HK-2 (cell line): Measurements from ENCODE around the gene AUP1.
"Not testable (repeated sequence)": the region's sequence is repeated elsewhere in the genome, so short reads cannot be mapped to it uniquely, and the experiment has no call there.

ENCODE experiments used
- DNase-seq: peaks from one replicate; pipeline ENCODE4 v3.0.0-alpha.2; 2018; ENCODE audit not compliant: unreplicated experiment

AUP1 gene

DNA sequence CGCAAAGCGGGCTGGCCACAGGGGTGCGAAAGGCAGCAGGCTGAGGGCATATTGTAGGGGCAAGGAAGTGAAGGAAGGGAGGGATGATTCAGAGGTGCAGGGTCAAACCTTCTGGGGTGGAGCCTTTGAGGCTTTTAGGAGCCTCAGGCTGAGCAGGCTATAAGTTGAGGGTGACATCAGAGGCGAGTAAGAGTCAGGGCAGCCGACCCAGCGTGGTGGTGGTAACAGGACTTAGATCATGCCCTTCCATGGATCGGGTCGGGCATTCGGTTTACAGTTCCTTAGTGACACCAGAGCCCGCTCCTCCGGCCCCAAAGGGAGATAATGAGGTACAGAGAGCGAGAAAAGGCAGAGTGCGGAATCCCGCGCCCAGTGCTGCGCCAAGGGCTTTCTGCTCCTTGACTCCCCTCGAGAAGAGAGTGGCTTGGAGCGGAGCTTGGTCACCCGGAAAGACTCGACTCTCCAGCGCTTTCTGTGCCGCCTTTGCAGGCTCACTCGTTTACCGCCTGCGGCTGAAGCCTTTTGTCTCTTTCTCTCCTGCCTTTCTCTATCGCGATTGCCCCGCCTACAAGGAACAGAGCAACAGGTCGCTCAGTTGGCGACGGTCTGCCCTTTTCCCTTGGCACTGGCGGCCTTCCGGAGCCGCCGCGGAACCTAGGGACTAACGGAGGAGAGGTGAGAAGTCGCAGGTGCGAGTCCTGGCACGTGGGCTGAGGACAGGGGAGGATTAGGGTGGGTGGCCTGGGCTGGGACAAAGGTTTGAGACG is 30.8 kb downstream of the AUP1 start:
- DNase-seq: peak; percentile 23

DNA sequence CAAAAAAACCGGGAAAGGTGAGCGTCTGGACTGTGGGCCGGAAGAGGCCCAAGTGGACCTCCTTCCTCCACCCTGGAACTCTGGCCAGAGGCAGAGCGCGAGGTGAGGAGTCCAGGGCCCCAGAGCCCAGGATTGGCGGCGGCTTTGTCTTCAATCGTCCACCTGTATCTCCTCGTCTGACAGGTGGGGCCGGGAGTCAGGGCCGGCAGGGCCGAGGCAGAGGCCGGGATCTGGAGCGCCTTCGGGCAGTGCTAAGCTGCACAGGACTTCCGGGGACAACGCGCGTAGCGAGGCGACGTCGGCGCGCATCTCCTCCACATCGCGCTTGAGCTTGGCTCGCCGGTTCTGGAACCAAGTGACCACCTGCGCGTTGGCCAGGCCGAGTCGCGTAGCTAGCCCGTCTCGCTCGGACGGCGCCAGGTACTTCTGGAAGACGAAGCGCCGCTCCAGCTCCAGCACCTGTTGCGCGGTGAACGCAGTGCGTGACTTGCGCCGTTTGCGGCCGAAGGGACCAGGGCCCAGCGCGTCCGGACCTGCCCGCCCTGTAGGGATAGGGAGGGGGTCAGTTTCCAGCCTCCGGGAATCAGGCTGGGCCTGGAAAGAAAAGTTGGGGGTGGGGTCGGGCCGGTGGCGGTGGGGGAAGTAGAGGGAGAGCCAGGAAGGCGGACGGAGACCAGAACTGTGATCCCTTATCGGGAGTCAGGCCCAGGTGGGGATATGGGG is 31.6 kb downstream of the AUP1 start:
- no peak for DNase-seq

DNA sequence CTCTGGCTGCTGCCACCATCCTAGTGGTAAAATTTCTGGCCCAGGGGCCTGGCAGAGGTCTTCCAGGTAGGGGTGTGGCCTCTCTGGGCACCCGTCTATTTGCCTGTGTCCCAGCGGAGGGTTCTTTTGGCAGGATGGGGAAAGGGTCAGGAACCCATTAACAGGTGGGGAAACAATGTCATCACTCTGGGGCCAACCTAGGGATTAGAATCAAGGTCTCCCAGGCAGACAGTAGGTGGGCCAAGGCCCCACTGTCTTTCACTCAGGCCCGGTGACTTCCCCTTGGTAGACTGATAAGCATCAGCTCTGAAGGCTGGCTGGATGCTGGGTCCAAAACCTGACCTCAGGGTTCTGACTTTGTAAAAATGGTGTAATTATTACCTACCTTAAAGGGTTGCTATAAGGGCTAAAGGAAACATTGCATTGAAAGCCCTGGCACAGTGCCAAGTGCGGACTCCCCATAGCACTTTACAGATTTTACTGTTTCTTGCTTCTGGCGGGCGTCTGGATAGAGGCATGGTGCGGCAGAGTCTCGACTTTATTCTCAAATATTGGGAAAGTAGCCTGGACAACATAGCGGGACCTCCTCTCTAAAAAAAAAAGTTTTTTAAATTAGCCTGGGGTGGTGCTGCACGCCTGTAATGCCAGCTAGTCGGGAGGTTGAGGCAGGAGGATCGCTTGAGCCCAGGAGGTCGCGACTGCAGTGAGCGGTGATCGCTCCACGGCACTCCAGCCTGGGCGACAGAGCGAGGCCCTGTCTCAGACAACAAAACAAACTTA is 32.3 kb downstream of the AUP1 start:
- no peak for DNase-seq

DNA sequence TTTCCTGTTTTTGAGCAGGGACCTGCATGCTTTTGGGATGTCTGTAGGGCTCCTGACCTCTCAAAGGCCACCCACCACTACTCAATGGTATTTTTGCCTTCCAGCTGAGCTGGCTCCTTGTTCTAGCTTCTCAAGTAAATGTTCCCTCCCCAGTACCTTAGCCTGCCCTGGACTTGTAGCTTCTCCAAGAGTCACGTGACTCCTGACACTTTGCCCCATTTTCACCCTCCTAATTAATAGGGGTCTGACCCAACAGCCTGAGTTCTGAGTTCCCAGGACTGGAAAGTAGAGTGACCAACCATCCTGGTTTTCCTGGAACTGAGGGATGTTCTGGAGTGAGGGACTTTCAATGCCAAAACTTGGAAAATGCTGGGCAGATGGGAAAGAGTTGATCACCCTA is 34.1 kb downstream of the AUP1 start:
- DNase-seq: no peak

DNA sequence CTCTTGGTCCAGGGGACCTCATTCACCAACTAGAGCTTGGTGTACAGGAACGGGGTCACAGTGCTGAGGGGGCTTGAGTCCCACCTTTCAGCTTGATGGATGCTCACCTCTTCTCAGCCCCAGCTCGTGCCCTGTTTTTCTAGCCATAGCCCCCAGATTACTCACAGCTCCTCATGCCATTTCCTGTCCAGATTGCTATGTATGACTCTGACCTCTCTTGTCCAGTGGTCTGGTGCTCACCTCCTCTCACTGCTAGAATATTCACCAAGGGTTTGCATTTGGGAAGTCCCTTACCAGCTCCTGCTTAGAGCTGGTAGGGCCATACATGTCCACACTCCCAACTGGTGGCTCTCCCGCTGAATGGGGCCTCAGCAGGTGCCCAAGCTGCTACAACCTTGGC is 36.0 kb downstream of the AUP1 start:
- DNase-seq: no peak

DNA sequence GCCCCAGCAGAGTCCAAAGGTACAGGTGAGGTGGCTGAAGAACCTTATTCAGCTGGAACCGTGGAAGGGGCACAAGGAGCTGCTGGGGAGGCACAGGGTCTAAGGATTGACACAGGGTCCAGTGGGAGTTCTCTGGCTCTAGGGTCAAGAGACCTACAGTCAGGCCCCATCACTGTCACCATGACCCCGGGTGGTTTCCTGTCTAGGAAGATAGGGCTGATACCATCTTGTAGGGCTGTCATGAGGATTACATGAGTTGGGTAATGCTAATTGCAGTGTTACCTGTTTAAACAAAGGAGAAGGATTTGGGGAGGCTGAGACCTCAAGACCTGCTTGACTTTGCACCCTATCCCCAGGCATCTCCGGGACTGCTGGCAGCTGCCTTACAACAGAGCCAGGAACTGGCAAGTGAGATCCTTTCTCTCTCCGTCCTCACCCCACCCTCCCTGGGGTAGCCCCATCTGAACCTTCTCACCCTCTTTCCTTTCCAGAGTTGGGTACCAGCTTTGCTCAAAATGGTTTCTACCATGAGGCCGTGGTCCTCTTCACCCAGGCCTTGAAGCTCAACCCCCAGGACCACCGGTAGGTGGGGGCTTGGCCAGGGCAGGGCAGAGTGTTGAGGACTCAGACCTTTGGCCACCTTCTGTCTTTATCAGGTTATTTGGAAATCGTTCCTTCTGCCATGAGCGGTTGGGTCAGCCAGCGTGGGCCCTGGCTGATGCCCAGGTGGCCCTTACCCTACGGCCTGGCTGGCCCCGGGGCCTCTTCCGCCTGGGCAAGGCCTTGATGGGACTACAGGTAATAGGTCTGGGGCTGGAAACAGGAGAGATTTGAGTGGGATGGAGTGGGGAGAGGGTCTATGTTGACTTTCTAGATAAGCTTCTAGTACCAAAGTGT is 37.6 kb downstream of the AUP1 start:
- no peak for DNase-seq

DNA sequence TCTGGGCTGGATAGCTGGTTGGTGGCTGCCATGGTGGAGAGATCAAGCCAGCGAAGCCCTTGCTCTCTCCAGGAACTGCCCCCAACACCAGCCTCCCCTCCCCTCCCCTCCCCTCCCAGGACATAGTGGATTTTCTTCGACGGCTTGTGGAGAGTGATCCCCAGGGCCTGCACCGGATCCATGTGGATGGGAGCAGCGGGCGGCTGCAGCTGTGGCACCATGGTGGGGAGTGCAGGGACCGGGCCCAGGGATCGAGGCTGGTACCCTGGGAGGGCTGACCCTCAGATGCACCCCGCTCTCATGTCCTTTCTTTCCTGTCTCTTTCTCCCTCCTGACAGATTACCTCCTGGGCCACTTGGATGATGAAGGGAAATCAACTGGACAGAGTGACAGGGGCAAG is 39.6 kb downstream of the AUP1 start:
- no peak for DNase-seq

DNA sequence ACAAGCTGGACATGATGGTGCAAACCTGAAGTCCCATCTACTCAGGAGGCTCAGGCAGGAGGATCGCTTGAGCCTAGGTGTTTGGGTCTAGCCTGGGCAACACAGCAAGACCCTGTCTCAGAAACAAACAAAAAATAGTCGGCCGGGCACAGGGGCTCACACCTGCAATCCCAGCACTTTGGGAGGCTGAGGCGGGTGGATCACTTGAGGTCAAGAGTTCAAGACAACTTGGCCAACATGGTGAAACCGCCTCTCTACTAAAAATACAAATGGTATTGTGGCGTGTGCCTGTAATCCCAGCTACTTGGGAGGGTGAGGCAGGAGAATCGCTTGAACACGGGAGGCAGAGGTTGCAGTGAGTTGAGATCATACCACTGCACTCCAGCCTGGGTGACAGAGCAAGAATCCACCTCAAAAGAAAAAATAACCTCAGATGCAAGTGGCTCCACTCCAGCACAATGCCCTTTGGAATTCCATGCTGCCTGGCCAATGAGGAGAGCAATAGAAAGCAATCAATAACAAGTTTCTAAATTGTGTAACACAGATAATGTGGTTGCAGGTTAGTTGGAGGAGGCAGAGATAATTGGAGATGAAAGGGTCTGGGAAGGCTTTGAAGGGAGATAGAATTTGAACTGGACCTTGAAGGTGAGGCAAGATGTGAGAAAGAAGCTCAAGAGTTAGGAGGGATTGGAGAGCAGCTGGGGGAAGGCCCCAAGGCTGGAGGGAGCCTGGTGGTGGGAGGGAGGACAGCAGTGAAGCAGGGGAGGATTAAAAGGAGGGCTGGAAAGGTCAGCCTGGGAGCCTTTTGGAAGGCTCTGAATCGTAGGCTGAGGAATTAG is 40.6 kb downstream of the AUP1 start:
- DNase-seq: no peak

DNA sequence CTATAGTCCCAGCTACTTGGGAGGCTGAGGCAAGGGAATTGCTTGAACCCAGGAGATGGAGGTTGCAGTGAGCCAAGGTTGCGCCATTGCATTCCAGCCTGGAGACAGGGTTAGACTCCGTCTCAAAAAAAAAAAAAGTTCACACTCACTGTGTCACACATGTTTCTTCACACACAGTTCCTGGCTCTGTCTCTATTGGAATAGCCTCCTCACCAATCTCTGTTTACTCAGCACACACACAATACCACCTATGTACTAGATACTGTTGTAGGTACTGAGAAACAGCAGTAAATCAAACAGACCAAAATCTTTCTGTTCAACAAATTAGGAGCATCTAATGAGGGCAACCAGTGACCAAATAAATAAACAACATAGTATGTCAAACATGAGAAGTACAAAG is 43.4 kb downstream of the AUP1 start:
- no peak for DNase-seq

DNA sequence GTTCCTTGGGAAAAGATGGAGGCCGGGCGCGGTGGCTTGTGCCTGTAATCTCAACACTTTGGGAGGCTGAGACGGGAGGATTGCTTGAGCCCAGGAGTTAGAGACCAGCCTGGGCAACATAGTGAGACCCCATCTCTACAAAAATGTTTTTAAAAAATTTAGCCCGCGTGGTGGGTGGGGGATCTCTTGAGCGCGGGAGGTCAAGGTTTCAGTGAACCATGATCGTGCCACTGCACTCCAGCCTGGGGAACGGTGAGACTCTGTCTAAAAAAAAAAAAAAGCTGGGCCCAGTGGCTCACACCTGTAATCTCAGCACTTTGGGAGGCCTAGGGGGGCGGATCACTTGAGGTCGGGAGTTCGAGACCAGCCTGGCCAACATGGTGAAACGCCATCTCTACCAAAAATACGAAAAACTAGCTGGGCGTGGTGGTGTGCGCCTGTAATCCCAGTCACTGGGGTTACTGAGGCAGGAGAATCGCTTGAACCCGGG is 45.8 kb downstream of the AUP1 start:
- not testable (repeated sequence) for DNase-seq

DNA sequence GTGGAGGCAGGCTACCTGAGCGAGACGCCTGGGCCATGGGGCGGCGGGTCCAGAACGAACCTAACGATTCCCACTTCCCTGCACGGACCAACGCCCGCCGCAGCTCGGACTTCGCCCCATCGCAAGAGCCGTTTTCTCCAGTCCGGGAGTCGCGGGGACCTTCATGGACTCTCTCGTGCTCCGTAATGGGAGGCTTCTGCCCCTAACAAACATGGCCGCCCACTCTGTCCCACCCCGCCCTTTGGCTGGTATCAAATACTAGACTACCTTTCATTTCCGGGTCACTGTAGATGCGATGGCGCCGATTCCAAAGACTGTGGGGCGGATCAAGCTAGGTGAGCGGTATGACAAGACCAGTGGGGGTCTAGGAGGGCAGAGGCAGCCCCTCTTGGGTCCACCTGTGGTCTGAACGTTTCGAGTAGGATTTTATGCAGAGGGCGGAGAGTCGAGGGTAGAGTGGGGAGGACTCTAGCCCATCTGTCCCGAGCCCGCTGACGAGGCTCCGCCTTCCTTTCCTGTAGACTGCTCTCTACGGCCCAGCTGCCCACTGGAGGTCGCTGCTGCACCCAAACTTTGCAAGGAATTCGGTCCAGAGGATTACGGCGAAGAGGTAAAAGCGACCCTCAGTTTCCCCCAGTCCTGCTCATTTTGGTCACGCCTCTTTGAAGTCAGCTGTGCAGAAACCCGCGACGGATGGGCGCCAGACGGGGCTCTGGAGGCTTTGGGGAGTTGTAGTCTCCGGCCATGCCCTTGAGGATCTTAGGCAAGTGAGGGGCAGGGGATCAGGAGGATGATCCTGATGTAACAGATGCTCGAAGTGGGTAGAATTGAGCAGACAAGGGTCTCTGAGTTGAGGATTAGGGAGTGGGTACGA is 46.5 kb downstream of the AUP1 start, which contains the start of the genes CCDC142 and TTC31:
Gene CCDC142, minus strand, starts transcription at position 198 of the 874 bp plus-strand sequence. Its CDS starts 161 bp downstream, at position 37.
Gene TTC31, plus strand, starts transcription at position 281 of the 874 bp plus-strand sequence. Its CDS starts 15 bp downstream, at position 296.
- peak; percentile 90 for DNase-seq

DNA sequence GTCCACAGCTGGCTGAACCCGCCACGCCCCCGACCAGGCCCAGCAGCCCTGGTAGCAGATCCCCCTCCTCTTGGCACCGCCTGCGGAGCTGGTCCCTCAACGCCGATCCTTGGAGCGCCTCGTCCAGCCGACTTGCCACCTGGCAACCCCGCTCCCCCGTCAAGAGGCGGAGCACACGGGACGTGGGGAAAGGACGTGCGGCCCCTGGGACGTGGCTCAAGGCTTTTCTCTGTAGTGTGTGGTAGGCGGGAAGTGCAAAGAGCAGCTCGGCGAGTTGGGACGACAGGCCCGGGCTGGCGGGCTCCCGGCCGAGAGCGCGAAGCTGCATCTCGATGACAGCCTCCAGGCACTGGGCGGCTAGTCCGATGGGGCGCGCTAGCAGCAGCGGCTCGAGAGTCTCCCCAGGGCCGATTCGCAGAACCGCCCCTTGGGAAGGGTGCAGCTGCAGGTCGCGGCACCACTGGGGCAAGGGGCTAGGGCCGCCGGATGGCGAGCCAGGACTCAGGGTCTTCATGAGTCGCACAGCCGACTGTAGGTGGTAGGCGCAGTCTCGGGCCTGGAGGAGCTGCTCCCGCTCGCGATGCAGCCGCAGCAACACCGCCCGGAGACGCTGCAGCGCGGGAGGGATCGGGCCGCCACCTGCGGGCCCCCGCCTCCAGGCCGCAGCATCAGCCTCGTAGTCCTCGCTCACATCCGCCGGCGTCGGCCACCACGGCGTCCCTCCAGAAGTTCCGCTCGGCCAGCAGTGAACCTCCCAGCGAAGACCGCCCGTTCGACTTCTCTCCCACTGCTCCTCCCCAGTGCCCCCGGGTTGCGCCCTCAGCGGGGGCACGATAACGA is 47.3 kb downstream of the AUP1 start:
- no peak for DNase-seq

DNA sequence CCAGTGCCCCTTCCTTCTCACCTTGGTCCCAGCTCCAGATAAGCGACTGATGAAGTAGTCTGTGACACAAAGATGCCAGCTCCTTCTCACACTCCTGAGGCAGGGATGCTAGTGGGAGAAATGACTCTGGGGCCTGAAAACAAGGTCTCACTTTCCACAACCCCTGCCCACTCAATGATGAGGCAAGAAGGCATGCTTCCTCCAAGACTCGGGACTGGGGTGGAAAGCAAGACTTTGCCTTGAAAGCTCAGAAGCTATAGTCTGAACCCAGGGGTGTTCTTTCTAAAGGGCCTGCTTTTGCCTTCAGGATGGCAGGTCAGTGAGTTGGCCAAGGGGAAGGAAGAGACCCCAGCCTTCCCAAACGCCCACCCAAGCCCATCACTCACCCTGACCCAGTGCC is 48.1 kb downstream of the AUP1 start:
- no peak for DNase-seq
